Measurements from ENCODE around the gene UNC13D. TPM values are rescaled to one million over a fixed set of nuclear protein-coding genes. Genes with fewer than 3 reads are reported as not detected.

Gene UNC13D
- total RNA-seq, 1 experiment from 2014 or later: 12.7 TPM

DNA sequence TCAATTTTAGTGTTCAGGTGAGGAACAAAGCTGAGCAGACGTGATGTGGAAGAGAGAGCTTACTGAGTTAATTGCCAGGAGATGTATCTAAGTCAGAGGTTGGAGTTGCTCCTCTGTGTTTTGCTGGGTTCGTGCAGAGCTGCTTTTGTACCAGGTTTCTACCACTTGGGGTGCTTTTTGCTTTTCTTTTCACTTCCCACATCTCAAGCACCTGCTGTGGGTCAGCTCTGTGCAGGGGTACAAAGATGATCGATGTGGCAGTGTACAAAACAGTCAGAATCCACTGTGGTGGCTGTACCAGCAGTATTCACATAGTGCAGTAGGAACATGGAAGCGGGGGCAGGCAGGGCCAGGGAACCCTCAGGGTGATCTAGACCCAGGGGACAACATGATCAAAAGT, 44.8 kb downstream of the UNC13D start:
- POLR2A ChIA-PET: no interaction called here
- 0 out of 2 replicates have a peak, but pooled peaks have one; percentile 41 for ATAC-seq
- in situ Hi-C loops (cut with HindIII; ENCODE audit: low pct_unique_long_range_greater_than_20kb, low sequenced_read_pairs) (no loop called here), intact Hi-C loops (cut with micrococcal nuclease; ENCODE audit: unreplicated experiment) (no loop called here)
- Histone ChIP-seq H3K4me1 (ENCODE audit: control insufficient read depth, insufficient read depth, low read length) (no peaks in the 10 kb centered on the region), H3K36me3 (ENCODE audit: control insufficient read depth, insufficient read depth, low read length) (no peaks in the 10 kb centered on the region), H3K27ac (ENCODE audit: low read length) (no peak overlapping the region), H3K27me3 (ENCODE audit: control insufficient read depth, insufficient read depth, low read length) (no peaks in the 10 kb centered on the region), H3K4me3 (ENCODE audit: low read depth in 2 of 2, low read length in 2 of 2) (no peak overlapping the region), H3K9me3 (ENCODE audit: control insufficient read depth, insufficient read depth, low read depth, low read length) (no peaks in the 10 kb centered on the region)
- no TSS peak for BruUV-seq (replicated peaks)
- CTCF ChIA-PET: interaction anchor here (0.6 to 1.1 kb wide), 2 partner anchors 28 to 51 kb away, joined by 4 read pairs; no protein-coding TSS in a partner anchor
- TF ChIP-seq REST (IDR thresholded peaks at IDR 0.05; ENCODE audit: insufficient read depth in 1 of 2, low read depth in 2 of 2, low read length in 1 of 2) (no peak), TCF7L2 (IDR thresholded peaks at IDR 0.05; ENCODE audit: low read depth, low read length) (no peak)
- DNase-seq (ENCODE audit: low read depth, low spot score): no peak

- ChIA-PET CTCF (interaction anchor here (0.9 kb wide), 1 partner anchor 31 kb away, joined by 4 read pairs; no protein-coding TSS in a partner anchor), POLR2A (interaction anchor here (0.5 to 0.7 kb wide), 2 partner anchors 9 to 23 kb away, joined by 3 to 6 read pairs; no protein-coding TSS in a partner anchor)
- Histone ChIP-seq H3K27ac (ENCODE audit: low read length) (no peak overlapping the region), H3K36me3 (ENCODE audit: control insufficient read depth, insufficient read depth, low read length) (no peaks in the 10 kb centered on the region), H3K4me3 (ENCODE audit: low read depth in 2 of 2, low read length in 2 of 2) (no peak overlapping the region), H3K4me1 (ENCODE audit: control insufficient read depth, insufficient read depth, low read length) (no peaks in the 10 kb centered on the region), H3K27me3 (ENCODE audit: control insufficient read depth, insufficient read depth, low read length) (no peaks in the 10 kb centered on the region), H3K9me3 (ENCODE audit: control insufficient read depth, insufficient read depth, low read depth, low read length) (no peaks in the 10 kb centered on the region)
- no peak for TF ChIP-seq POLR2AphosphoS5 (IDR thresholded peaks at IDR 0.05; ENCODE audit: low read depth, low read length)
- no peak for TF ChIP-seq CTCF (IDR thresholded peaks at IDR 0.05)
- TF ChIP-seq REST (IDR thresholded peaks at IDR 0.05; ENCODE audit: insufficient read depth in 1 of 2, low read depth in 2 of 2, low read length in 1 of 2): no peak
- TF ChIP-seq TCF7L2 (IDR thresholded peaks at IDR 0.05; ENCODE audit: low read depth, low read length): no peak
- TF ChIP-seq SIN3A (IDR thresholded peaks at IDR 0.05; ENCODE audit: borderline replicate concordance, insufficient read depth, low read depth, low read length): no peak
- no peak for DNase-seq (ENCODE audit: low read depth, low spot score)
- intact Hi-C loops (cut with micrococcal nuclease; ENCODE audit: unreplicated experiment): no loop called here
- in situ Hi-C loops (cut with HindIII; ENCODE audit: low pct_unique_long_range_greater_than_20kb, low sequenced_read_pairs): no loop called here
- no peak for ATAC-seq
- TSS peak; percentile 2 for BruUV-seq (replicated peaks)
These were observed 48.2 kb downstream of the UNC13D start for GRCh38 chr17:75795820-75796607.
